Loucy (cell line): Measurements from ENCODE around the gene FMN2.

Experiments used
- CTCF ChIP-seq: fragments of 200-600 bp; sonication (generic); conservative IDR thresholded peaks from 2 replicates; pipeline ENCODE4 v1.5.1; 2014; ENCODE audit warnings: mild to moderate bottlenecking, antibody characterized with exemption, low read length
- EZH2phosphoT487 ChIP-seq: fragments of 200-600 bp; IDR thresholded peaks from 2 replicates; pipeline ENCODE4 v1.6.1; 2018; ENCODE audit warnings: antibody characterized with exemption, mild to moderate bottlenecking, moderate library complexity, borderline replicate concordance

- no peak for TF ChIP-seq CTCF
- TF ChIP-seq EZH2phosphoT487 = no peak
These were observed 139.1 kb downstream of the FMN2 start for GRCh38 chr1:240230816-240231215.
